Breast epithelium (tissue), 4 donors: ENCODE measurements around the gene CCDC169. TPM values are rescaled to one million over a fixed set of nuclear protein-coding genes. Genes with fewer than 3 reads are reported as not detected.

Source experiments
- DNase-seq, 2 donors: peaks; one replicate each; pipeline ENCODE4 v3.0.0-alpha.2; 2019; ENCODE audit warnings: low spot score in 2 of 2
- H3K27ac ChIP-seq, 2 donors: fragments of 200-600 bp; sonication (generic) in 1 of 2; one replicate each; pipeline ENCODE4 v1.5.1; 2016 to 2019; ENCODE audit warnings: mild to moderate bottlenecking in 1 of 2
- H3K27me3 ChIP-seq, 2 donors: fragments of 200-600 bp; sonication (generic) in 1 of 2; one replicate each; pipeline versions ENCODE4 v1.5.1 to v1.6.0; 2017 to 2019; ENCODE audit warnings: control low read depth in 1 of 2, mild to moderate bottlenecking in 1 of 2
- H3K36me3 ChIP-seq: fragments of 200-600 bp; one replicate; pipeline ENCODE4 v1.5.1; 2019
- H3K4me1 ChIP-seq, 2 donors: fragments of 200-600 bp; sonication (generic); one replicate each; pipeline ENCODE4 v1.5.1; 2016 to 2019; ENCODE audit warnings: control low read depth in 1 of 2
- H3K4me3 ChIP-seq, 3 donors: fragments of 200-600 bp; sonication (generic); 1 replicate in 2 of 3; 2 replicates in 1 of 3; pipeline ENCODE4 v1.5.1; 2016 to 2019; ENCODE audit warnings: mild to moderate bottlenecking in 3 of 3, moderate library complexity in 2 of 3
- H3K9me3 ChIP-seq, 2 donors: fragments of 200-600 bp; sonication (generic) in 1 of 2; one replicate each; pipeline ENCODE4 v1.5.1; 2016 to 2019; ENCODE audit warnings: control low read depth in 1 of 2
- POLR2A ChIP-seq: fragments of 450-650 bp; IDR thresholded peaks from one replicate; pipeline ENCODE4 v1.6.1; 2016; ENCODE audit warnings: antibody characterized with exemption, mild to moderate bottlenecking, moderate library complexity
- POLR2AphosphoS5 ChIP-seq, 3 donors: sonication (generic); formaldehyde crosslinking; IDR thresholded peaks; one replicate each; pipeline ENCODE4 v1.6.1; 2017; ENCODE audit warnings: antibody characterized with exemption in 3 of 3
- intact Hi-C: fragments of 100-400 bp; cut with DNase I; formaldehyde crosslinking; loops from one replicate; pipeline ENCODE4 v1.15.1; 2023; ENCODE audit warnings: low total_unique reads
- total RNA-seq, 3 donors: library from RNA; depleted of rRNA; stranded (reverse); fragments of >200 nt; gene quantifications; one replicate each; pipeline ENCODE4 v1.1.0, GENCODE V29; 2016
- TF ChIP-seq, protein P1 (sequence below), 3 donors: fragments of 450-650 bp; IDR thresholded peaks; one replicate each; pipeline ENCODE4 v1.5.1; 2016 to 2017; ENCODE audit warnings: antibody characterized with exemption in 3 of 3, mild to moderate bottlenecking in 3 of 3, moderate library complexity in 3 of 3

Gene CCDC169
- total RNA-seq, 3 donors from 2014 or later, result 0.73 to 2.9 (median 1.1) TPM

GRCh38 chr13:36242761-36243160 lies 54.9 kb downstream of the CCDC169 start:
- Histone ChIP-seq H3K27ac (no peak overlapping the region), H3K36me3 (no peaks in the 10 kb centered on the region), H3K9me3 (peaks cover 0 to 13% of the 10 kb centered on the region in 2 donors), H3K27me3 (no peaks in the 10 kb centered on the region), H3K4me3 (no peak overlapping the region), H3K4me1 (no peaks in the 10 kb centered on the region)
- intact Hi-C loops, result no loop called here
- TF ChIP-seq POLR2A, result no peak
- no peak for TF ChIP-seq POLR2AphosphoS5 (IDR thresholded peaks at IDR 0.05)
- DNase-seq, result no peak

- no peak overlapping the region for H3K4me3 ChIP-seq
- no peak for TF ChIP-seq POLR2A
- no peak for TF ChIP-seq POLR2AphosphoS5 (IDR thresholded peaks at IDR 0.05)
- TF ChIP-seq, protein P1, sequence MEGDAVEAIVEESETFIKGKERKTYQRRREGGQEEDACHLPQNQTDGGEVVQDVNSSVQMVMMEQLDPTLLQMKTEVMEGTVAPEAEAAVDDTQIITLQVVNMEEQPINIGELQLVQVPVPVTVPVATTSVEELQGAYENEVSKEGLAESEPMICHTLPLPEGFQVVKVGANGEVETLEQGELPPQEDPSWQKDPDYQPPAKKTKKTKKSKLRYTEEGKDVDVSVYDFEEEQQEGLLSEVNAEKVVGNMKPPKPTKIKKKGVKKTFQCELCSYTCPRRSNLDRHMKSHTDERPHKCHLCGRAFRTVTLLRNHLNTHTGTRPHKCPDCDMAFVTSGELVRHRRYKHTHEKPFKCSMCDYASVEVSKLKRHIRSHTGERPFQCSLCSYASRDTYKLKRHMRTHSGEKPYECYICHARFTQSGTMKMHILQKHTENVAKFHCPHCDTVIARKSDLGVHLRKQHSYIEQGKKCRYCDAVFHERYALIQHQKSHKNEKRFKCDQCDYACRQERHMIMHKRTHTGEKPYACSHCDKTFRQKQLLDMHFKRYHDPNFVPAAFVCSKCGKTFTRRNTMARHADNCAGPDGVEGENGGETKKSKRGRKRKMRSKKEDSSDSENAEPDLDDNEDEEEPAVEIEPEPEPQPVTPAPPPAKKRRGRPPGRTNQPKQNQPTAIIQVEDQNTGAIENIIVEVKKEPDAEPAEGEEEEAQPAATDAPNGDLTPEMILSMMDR (IDR thresholded peaks at IDR 0.05), result no peak
- no peaks in the 10 kb centered on the region for H3K27me3 ChIP-seq
- intact Hi-C loops, result no loop called here
- no peaks in the 10 kb centered on the region for H3K36me3 ChIP-seq
- H3K9me3 ChIP-seq, result peaks cover 6 to 25% of the 10 kb centered on the region in 2 donors
- no peak for DNase-seq
- H3K27ac ChIP-seq, result no peak overlapping the region
- H3K4me1 ChIP-seq, result no peaks in the 10 kb centered on the region
Measured at GRCh38 chr13:36231236-36231635, 66.4 kb downstream of the CCDC169 start.

- Histone ChIP-seq H3K4me3 (no peak overlapping the region), H3K27me3 (no peaks in the 10 kb centered on the region), H3K9me3 (peaks cover 4 to 20% of the 10 kb centered on the region in 2 donors), H3K36me3 (no peaks in the 10 kb centered on the region), H3K27ac (no peak overlapping the region), H3K4me1 (no peaks in the 10 kb centered on the region)
- TF ChIP-seq POLR2A (no peak), POLR2AphosphoS5 (IDR thresholded peaks at IDR 0.05) (no peak)
- TF ChIP-seq, protein P1 (IDR thresholded peaks at IDR 0.05), result no peak
- intact Hi-C loops, result no loop called here
- no peak for DNase-seq
Measured at GRCh38 chr13:36224730-36225129, 72.9 kb downstream of the CCDC169 start.

DNA sequence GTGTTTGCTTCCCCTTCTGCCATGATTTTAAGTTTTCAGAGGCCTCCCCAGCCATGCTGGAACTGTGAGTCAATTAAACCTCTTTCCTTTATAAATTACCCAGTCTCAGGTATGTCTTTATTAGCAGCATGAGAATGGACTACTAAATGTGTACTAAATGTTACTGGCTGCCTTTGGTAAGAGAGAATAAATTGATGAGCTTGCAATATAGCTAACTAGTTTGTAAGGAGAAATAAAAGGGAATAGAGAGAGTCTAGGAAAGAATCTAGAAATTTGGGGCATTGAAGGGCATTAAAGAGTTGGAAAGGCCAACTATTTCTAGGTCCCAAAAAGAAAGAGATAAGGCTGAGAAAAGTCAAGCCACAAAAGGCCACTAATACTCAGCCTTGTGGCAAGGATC lies 77.7 kb downstream of the CCDC169 start:
- Histone ChIP-seq H3K36me3 (no peaks in the 10 kb centered on the region), H3K27ac (no peak overlapping the region), H3K4me3 (no peak overlapping the region), H3K9me3 (peaks cover 0 to 3% of the 10 kb centered on the region in 2 donors), H3K4me1 (no peaks in the 10 kb centered on the region), H3K27me3 (no peaks in the 10 kb centered on the region)
- no peak for DNase-seq
- TF ChIP-seq POLR2A (no peak), POLR2AphosphoS5 (IDR thresholded peaks at IDR 0.05) (no peak)
- TF ChIP-seq, protein P1 (IDR thresholded peaks at IDR 0.05), result no peak
- intact Hi-C loops, result no loop called here

GRCh38 chr13:36217456-36217855 lies 80.2 kb downstream of the CCDC169 start:
- H3K27me3 ChIP-seq, result no peaks in the 10 kb centered on the region
- H3K9me3 ChIP-seq, result peaks cover 0 to 4% of the 10 kb centered on the region in 2 donors
- no peaks in the 10 kb centered on the region for H3K4me1 ChIP-seq
- DNase-seq, result no peak
- TF ChIP-seq, protein P1 (IDR thresholded peaks at IDR 0.05), result no peak
- no peak for TF ChIP-seq POLR2AphosphoS5 (IDR thresholded peaks at IDR 0.05)
- TF ChIP-seq POLR2A, result no peak
- no peak overlapping the region for H3K27ac ChIP-seq
- no peak overlapping the region for H3K4me3 ChIP-seq
- intact Hi-C loops, result no loop called here
- no peaks in the 10 kb centered on the region for H3K36me3 ChIP-seq
